GM19328 (cell line): ENCODE data around the gene ATP6V0A4.
"Not testable (repeated sequence)": the region's sequence is repeated elsewhere in the genome, so short reads cannot be mapped to it uniquely, and the experiment has no call there.

Experiments
- ATAC-seq: cut with Tn5 transposase; IDR thresholded peaks from one replicate; pipeline ENCODE4 v1.9.1; 2021; ENCODE audit warnings: mild to moderate bottlenecking, moderate library complexity; ENCODE audit not compliant: unreplicated experiment

The ATP6V0A4 gene

DNA sequence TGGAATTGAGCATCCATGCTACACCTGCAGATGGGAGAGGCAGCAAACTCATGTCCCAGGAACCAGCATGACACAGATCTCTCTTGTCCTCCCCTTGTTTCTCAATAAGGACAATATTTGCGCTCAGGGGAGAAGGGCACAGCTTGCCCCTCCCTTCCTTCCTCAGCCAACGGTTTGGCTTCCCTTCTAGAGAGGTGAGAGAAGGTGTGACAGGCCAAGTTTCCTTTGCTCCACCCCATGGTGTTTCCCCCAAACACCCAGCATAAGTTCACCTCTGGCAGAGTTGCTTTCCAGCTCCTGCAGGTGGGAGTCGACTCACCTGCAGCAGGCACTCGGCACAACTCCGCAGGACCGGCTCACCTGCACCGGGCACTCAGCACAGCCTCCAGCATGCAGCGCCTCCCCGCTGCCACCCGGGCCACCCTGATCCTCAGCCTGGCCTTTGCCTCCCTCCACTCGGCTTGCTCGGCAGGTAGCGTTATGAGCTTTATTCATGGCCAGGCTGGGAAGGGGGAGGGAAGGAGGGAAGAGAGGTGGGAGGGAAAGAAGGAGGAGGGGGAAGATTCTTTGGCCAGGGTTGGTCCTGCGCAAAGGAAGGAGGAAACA is at the start of gene ATP6V0A4, which contains the start of gene TMEM213:
Gene ATP6V0A4, minus strand, starts transcription at position 482 of the 606 bp plus-strand sequence. CDS start 26,949 bp downstream, outside the sequence.
Gene TMEM213, plus strand, starts transcription at position 280 of the 606 bp plus-strand sequence. Its CDS starts 111 bp downstream, at position 391.
- ATAC-seq = no peak

DNA sequence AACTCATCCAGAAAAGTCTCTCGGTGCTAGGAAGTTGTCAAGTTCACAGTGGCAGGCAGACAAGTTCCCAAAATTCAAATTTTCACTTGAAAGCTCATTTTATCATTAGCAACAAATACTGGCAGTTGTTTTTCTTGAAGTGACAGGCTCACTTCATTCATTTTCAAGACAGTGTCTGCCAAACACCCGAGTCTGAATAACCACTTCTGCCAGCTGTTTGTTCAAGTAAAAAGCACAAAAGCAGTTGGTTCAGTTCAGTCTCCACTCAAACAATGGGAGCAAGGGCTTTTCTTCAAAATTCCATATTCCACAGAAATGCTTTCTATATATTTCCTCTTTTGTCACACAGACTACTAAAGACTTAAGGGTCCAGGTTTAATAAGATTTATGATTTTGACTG is 47.7 kb upstream of the ATP6V0A4 start:
- no peak for ATAC-seq

DNA sequence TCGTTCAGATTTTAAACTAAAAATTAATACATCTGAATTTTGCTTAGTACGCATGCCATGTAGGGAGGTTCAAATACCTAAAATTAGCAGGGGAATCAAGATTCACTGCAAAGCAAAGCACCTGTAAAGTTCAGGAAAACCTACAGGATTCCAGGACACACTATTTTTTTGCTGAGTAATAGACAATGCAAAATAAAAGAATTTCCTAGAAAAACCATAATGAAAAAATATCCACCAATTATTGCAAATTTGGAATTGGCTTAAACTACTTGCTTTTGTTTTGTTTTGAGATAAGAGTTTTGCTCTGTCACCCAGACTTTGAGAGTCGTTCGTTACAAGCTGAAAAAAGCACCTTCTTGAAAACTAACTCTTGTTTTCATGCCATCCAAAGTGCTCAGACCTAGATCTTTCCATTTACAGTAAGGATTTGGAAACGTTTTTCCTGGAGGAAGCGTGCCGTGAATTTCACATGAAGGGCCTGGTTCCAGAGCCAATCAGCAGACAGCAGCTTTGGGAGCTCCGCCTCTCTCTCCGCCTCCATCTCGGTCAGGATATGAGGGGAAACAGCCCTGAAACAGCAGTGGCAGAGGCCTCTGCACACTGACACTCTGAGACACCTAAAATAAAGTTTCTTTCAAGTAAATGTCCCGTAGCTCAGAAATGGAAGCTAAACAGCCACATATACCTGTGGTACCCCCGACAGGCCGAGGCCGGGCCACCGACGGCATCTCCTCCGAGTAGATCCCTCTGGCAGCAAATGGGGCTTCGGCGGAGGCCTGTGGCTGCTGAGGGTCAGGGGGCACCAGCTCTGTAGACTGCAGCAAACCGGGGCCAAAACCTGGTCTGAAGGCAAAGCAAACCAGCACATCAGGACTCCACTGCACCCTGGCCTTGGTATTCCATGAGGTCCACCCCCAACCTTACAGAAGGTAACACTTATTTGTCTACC is 45.9 kb upstream of the ATP6V0A4 start:
- ATAC-seq = no peak

DNA sequence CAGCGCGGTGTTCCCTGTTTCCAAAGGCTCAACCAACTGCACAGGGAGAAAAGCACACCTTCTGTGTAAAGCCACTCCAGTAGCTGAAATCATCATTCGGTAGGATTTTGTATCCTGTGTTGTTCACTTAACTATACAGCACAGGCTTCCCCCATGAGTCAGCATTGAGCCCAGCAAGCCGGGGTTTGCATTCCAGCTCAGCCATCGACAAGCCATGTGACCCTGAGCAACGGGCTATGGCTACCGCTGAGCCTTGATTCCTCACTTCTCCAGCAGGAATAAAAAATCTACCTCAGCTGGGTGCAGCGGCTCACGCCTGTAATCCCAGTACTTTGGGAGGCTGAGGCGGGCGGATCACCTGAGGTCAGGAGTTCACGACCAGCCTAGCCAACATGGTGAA is 44.1 kb upstream of the ATP6V0A4 start:
- no peak for ATAC-seq

DNA sequence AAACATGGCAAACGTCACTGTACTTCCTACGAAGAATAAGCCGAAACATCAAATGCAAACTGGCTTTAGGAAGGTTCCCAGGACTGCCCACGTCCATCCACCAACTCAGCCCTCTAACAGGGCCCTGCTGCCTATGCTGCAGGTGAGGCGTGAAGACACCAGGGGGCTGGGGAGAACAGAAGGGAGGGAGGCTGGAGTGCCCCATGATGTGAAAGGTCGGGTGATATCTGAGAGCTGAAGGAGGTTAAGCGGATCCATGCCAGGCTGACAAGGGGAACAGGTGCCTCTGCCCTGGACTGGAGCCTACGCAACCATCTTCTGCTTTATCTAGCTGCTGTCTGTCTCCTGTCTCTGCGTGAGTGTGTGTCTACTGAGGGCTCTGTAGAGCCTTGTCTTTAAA is 40.2 kb upstream of the ATP6V0A4 start:
- ATAC-seq = no peak

DNA sequence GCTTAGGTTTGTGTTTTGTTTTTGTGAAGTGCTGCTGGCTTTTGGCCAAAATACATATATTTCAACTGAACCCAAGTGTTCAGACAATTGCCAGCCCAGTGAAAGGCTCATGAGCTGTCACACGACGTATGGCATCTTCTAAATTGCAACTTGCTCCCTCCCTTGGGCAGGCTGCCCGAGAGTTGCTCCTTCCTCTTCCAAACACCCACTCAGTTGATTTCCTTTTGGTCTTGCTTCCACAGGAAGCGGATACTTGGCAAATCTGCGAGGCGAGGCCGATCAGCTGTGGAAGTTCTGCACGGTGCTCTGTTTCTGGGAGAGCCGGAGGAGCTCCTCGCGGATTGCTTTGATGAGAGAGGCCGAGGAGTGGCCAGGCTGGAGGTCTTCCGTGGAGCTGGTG is 39.6 kb upstream of the ATP6V0A4 start:
- no peak for ATAC-seq

DNA sequence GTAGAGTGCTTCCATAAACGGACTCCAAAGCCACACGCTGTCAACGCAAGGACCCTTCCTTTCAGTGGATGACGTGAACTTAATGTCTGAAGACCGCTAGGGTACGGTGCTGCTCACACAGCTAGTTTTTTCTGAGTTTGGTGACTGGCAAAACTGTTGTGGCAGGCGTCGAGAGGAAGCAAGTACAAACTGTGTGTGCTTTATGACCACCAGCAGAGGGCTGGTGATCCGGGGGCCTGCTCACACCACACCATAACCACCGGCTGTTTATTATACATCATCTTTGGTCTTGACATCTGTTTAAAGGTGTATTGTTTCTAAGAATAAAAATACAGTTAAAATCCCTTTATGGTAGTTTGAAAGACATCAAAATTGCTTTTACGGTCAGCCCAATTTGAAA is 37.1 kb upstream of the ATP6V0A4 start:
- ATAC-seq = no peak

DNA sequence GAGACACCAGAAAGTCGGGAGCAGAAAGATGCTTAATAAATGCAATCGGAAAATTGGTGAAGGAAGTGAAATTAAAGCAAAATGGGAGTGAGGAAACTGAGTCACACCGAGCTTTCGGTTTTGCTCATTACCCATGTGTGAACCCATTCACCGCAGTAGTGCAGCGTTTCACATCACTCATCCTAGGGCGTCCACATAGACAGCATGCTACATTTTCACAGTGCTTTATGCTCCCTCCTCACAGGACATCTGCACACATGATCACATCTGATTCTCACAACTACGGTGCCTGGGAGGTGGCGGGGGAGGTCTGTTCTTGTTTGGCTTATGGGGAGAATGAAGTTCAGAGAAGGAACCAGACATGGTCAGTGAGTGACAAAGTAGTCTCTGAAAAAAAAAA is 36.6 kb upstream of the ATP6V0A4 start:
- no peak for ATAC-seq

DNA sequence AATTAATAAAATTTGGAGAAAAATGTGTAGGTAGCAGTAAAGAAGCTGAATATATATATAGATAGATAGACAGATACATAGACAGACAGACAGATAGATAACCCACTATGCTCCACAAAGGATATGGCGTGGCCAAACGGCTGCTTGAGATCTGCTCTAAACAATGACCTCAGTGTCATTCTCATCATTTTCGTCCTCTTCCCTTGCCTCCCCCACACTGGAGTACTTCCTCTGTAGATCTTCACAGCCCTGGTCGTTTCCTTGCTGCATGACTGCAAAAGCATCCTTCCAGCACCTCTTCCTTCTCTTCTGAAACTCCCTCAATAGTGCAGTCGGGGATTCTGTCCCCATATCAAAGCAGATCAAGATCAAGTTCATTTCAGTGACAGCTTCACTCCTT is 35.6 kb upstream of the ATP6V0A4 start:
- ATAC-seq = no peak

DNA sequence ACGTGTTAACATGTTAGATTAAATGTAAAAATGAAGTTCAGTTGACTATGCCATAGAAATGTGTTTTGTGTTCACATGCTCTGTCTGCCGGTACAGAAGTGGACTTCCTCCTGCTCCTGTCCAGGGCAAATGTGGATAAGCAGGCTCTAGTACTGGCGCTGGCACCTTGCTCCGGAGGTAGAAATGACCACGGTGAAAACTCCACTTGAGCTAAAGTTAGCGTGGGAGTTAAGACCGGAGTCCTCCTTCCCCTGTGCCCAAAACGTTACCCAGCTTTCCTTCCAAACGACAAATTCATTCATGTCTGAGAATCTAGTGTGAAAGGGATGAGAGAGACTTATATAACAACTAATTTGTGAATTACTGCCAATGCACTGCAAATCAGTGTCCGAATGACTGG is 35.0 kb upstream of the ATP6V0A4 start:
- ATAC-seq = no peak

DNA sequence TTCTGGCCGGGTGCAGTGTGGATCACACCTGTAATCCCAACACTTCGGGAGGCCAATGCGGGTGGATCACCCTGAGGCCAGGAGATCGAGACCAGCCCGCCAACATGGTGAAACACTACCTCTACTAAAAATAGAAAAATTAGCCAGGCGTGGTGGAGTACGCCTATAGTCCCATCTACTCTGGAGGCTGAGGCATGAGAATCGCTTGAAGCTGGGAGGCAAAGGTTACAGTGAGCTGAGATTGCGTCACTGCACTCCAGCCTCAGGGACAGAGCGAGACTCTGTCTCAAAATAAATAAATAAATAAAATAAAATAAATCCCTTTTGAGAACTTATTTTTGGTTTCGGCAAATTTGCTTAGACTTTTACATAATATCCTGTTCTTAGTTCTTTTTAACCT is 31.3 kb upstream of the ATP6V0A4 start:
- ATAC-seq = no peak

DNA sequence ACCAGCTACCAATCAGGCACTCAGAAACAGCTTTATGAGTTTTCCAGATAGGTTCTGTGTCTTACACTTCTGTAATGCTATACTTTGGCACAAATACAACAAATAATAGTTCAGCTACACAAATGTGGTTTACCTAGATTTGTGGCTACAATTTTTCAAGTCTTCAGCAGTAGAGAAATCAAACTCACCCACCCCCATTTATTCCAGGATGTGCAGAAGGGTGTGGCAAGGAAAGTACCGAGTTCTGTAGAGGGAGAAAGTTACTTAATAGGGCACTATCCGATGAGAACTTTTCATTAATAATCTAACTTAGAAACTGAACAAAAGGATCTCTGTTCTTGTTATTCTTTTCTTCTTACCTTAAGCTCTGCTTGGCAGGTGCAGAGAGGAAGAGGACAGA is 30.3 kb upstream of the ATP6V0A4 start:
- no peak for ATAC-seq

DNA sequence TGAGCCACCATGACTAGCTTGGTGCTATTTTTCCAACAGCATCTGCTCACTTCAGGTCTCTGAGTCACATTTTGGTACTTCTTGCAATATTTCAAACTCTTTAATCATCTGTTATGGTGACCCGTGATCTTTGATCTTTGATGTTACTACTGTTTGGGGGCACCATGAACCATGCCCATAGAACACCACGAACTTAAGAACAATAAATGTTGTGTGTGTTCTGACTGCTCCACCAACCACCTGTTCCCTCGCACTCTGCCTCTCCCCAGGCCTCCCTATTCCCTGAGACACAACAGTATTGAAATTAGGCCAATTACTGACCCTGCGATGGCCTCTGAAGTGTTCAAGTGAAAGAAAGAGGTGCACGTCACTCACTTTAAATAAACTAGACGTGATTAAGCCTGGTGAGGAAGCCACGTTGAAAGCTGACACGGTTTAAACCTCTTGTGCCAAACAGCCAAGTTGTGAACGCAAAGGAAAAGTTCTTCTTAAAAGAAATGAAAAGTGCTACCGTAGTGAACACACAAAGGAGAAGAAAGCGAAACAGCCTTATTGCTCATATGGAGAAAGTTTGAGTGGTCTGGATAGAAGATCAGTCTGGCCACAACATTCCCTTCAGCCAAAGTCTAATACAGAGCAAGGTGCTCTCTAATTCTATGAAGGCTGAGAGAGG is 27.2 kb upstream of the ATP6V0A4 start:
- ATAC-seq = no peak

DNA sequence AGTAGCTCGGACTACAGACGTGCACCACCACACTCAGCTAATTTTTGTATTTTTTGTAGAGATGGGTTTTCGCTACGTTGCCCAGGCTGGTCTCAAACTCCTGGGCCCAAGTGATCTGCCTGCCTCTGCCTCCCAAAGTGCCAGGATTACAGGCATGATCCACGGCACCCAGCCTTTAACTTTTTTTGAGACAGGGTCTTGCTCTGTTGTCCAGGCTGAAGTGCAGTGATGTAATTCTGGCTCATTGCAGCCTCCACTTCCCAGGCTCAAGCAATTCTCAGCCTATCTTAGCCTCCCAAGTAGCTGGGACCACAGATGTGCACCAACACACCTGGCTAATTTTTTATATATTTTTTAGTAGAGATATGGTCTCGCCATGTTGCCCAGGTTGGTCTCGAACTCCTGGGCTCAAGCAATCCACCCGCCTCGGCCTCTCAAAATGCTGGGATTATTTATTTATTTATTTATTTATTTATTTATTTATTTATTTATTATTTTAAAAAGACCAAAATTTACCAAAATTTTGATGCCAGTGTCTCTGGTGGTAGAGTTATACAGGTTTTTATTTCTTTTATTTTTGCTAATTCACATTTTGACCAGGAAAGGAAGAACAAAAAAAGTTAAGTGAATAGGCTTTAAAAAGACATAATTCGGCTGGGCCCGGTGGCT is 25.0 kb upstream of the ATP6V0A4 start:
- no peak for ATAC-seq

DNA sequence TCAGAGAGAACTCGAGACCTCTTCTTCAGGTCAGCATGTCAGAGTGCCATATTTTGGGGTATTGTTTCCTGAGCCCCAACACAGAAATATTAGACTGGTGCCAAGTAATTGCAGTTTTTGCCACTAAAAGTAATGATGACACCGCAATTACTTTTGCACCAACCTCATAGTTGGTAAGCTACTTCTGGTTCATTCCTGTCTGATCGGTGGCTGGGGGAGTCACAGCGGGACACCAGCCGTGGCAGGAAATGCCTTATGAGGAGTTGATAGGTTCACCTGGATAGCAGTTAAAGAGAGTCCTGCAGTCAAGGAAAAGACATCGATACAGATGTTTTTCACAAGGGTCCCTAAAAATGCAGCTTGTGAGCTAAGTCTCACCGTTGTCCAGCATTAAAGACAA is 23.9 kb upstream of the ATP6V0A4 start:
- no peak for ATAC-seq

DNA sequence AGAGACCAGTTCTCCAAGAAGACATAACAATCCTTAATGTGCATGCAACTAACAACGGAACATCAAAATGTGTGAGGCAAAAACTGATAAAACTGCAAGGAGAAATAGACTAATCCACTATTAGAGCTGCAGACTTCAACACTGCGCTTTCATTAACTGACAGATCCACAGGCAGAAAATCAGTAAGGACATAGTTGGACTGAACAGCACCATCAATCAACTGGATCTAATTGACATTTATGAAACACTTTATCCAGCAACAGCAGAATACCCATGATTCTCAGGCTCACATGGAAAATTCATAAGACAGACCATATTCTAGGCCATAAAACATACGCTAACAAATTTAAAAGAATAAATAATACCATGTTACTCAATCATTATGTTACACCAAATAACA is 21.6 kb upstream of the ATP6V0A4 start:
- ATAC-seq = no peak

DNA sequence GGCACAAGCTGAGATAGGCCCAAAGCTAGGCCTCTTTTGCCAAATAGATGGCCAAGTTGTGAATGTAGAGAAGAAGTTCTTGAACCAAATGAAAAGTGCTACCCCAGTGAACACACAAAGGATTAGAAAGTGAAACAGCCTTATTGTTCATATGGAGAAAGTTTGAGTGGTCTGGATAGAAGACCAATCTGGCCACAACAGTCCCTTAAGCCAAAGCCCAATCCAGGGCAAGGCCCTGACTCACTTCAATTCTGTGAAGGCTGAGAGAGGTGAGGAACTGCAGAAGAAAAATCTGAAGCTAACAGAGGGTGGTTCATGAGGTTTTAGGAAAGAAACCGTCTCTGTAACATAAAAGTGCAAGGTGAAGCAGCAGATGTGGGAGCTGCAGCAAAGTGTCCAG is 18.7 kb upstream of the ATP6V0A4 start:
- no peak for ATAC-seq

DNA sequence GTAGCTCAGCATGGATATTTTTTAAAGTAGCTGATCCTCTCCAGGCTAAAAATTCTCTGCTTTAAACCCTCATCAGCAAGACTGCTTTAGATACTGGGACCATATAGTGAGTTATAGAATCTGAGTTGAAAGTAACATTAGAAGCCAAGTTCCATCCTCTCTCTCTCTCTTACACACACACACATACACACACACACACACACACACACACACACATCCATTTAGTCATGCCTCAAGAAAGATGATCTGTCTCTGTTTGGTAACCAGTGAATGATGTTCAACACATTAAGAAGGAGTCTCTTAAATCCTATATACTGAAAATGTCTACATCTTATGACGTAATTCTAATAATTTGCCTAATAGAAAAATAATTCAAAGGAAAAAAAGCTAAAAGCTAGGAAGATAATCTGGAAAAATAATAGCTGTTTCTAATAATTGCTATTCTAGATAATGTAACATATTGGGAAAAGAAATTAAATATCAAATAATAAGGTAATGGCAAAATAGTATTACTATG is 16.9 kb upstream of the ATP6V0A4 start:
- no peak for ATAC-seq

DNA sequence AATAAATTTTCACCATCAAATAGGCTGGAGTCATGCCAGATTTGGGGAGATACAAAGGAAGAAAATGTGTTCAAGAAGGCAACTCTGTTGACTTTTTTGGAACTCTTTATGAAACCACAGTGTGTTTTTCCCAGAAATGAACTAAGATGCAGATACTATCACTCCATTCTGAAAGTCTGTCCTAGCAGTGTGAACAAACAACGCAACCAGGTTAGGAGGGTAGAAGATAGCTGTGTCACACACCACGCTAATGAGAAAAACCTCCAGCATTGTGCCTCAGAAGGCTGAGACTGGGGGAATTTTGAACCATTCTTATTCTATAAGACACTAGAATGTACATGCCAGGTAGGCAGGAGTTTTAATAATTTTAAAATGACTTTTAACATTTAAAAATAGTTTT is 15.9 kb upstream of the ATP6V0A4 start:
- ATAC-seq = no peak

DNA sequence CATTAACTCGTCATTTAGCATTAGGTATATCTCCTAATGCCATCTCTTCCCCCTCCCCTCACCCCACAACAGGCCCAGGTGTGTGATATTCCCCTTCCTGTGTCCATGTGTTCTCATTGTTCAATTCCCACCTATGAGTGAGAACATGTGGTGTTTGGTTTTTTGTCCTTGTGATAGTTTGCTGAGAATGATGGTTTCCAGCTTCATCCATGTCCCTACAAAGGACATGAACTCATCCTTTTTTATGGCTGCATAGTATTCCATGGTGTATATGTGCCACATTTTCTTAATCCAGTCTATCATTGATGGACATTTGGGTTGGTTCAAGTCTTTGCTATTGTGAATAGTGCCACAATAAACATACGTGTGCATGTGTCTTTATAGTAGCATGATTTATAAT is 13.3 kb upstream of the ATP6V0A4 start:
- not testable (repeated sequence) for ATAC-seq

DNA sequence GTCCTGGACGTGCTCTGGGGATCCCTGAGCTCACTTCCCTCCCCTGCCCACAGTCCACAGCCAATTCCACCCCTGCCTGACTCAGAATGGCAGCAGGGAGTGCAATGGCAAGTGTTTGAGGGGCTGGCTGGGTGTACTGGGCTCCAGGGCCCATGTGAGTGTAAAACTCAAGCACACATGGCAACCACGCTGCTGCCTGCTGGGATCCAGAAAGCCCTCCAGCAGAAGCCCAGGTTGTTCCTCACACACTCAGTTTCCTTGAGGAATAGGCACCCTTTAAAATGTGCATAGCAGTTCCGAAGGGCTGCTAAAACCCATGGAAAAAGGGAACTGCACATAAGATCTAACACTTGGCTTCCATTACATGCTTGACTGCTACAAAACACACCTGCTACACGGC is 11.3 kb upstream of the ATP6V0A4 start:
- no peak for ATAC-seq
